Measurements from ENCODE around the gene HIVEP1. TPM values are rescaled to one million over a fixed set of nuclear protein-coding genes. Genes with fewer than 3 reads are reported as not detected.
A peak's percentile ranks its signal among the peaks of the same experiment; 100 is the strongest.

HIVEP1 gene
- total RNA-seq, 1 experiment from 2014 or later, result 6.6 TPM

GRCh38 chr6:12030993-12031550, 19.0 kb downstream of the HIVEP1 start:
- in situ Hi-C loops (cut with HindIII; ENCODE audit: low pct_unique_long_range_greater_than_20kb, low sequenced_read_pairs), result no loop called here
- no peak for DNase-seq (ENCODE audit: low read depth, low spot score)

DNA sequence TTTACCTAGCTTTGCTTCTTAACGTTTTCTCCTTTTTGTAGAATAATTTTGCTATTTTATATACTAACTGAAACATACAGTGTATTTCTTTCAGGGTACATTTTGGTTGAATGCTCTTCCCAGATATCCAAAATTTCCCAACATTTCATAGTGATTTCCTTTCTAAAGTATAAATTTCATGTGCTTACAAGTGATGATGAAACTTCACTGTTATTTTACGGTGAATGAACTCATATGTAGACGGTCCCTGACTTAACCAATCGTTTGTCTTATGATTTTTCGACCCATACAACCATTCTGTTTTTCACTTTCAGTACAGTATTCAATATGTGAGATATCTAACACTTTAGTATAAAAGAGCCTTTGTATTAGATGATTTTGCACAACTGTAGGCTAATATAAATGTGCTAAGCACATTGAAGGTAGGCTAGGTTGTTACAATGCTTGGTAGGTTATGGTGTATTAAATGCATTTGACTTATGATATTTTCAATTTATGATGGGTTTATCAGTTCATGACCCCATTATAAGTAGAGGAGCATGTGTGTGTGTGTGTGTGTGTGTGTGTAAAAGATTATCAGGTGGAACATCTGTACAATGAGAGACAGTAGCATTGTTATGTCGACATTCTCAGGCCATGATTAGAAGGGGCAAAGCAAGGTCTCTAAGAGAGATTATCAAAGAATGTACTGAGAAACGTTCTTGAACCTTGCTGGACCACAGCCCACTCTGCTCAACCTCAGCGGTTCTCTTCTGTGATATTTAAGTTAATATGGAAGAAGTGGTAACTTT, 20.9 kb downstream of the HIVEP1 start:
- in situ Hi-C loops (cut with HindIII; ENCODE audit: low pct_unique_long_range_greater_than_20kb, low sequenced_read_pairs), result no loop called here
- DNase-seq (ENCODE audit: low read depth, low spot score), result no peak

GRCh38 chr6:12033770-12034169, 21.7 kb downstream of the HIVEP1 start:
- no peak for DNase-seq (ENCODE audit: low read depth, low spot score)
- in situ Hi-C loops (cut with HindIII; ENCODE audit: low pct_unique_long_range_greater_than_20kb, low sequenced_read_pairs), result no loop called here

GRCh38 chr6:12034349-12034748, 22.2 kb downstream of the HIVEP1 start:
- in situ Hi-C loops (cut with HindIII; ENCODE audit: low pct_unique_long_range_greater_than_20kb, low sequenced_read_pairs), result no loop called here
- DNase-seq (ENCODE audit: low read depth, low spot score), result no peak

DNA sequence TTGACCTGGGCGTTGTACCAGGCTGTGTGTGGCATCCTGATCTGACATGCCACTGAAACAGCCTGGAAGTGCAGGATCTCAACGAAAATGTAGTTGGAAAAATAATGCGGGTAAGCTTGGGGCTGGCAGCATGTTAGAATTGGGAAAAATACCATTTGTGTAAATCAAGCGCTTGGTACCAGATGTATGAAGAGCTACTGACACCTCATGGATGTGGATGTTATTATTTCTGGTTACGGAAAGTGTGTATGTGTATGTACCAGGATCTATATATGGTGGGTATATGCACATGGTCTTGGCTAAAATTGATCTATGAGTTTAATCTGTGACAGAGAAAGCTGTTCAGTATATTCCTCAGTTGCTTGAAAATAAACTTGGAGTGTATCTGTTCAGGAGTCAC, 22.7 kb downstream of the HIVEP1 start:
- DNase-seq (ENCODE audit: low read depth, low spot score), result peak; percentile 49
- in situ Hi-C loops (cut with HindIII; ENCODE audit: low pct_unique_long_range_greater_than_20kb, low sequenced_read_pairs), result no loop called here

DNA sequence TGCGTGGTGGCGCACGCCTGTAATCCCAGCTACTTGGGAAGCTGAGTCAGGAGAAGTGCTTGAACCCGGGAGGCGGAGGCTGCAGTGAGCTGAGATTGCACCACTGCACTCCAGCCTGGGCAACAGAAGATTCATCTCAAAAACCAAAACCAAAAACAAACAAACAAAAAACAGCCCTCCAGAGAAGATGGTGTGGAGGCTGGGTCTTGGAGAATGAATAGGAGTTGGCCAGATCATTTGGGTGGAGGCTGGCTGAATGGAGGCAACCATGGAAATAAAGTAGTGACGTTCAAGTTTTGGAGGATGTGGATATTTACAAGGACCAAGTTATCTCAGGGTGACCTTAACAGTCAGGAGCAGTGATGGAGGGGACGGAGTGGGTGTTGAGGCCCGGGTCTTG, 24.7 kb downstream of the HIVEP1 start:
- in situ Hi-C loops (cut with HindIII; ENCODE audit: low pct_unique_long_range_greater_than_20kb, low sequenced_read_pairs), result no loop called here

GRCh38 chr6:12037798-12038197, 25.7 kb downstream of the HIVEP1 start:
- in situ Hi-C loops (cut with HindIII; ENCODE audit: low pct_unique_long_range_greater_than_20kb, low sequenced_read_pairs), result no loop called here
- no peak for DNase-seq (ENCODE audit: low read depth, low spot score)

More for the DNA sequence above, 24.7 kb downstream of the HIVEP1 start:
- no peak for DNase-seq (ENCODE audit: low read depth, low spot score)

- in situ Hi-C loops (cut with HindIII; ENCODE audit: low pct_unique_long_range_greater_than_20kb, low sequenced_read_pairs), result no loop called here
- DNase-seq (ENCODE audit: low read depth, low spot score), result no peak
These were observed 27.7 kb downstream of the HIVEP1 start for GRCh38 chr6:12039540-12040459.

DNA sequence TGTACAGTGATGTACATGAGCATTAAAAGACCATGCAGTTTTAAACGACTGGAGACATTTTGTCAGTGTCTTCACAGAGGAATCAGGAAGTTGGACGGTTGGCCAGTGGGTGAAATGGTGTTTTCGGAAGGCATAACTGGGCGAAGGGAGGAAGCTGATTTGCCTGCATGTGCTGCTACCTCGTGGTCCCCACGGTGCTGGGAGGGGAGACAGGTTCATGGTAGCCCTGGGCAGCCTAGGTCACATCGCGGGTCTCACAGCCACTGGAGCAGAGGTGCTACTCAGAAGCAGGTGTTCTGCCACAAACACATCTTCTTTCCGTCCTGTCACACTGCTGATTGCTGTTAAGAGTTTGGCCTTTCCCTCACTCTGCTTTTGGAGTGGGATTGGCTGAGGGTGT, 35.2 kb downstream of the HIVEP1 start:
- no peak for DNase-seq (ENCODE audit: low read depth, low spot score)
- in situ Hi-C loops (cut with HindIII; ENCODE audit: low pct_unique_long_range_greater_than_20kb, low sequenced_read_pairs), result no loop called here

- in situ Hi-C loops (cut with HindIII; ENCODE audit: low pct_unique_long_range_greater_than_20kb, low sequenced_read_pairs), result no loop called here
These were observed 35.8 kb downstream of the HIVEP1 start for GRCh38 chr6:12047792-12048432.

DNA sequence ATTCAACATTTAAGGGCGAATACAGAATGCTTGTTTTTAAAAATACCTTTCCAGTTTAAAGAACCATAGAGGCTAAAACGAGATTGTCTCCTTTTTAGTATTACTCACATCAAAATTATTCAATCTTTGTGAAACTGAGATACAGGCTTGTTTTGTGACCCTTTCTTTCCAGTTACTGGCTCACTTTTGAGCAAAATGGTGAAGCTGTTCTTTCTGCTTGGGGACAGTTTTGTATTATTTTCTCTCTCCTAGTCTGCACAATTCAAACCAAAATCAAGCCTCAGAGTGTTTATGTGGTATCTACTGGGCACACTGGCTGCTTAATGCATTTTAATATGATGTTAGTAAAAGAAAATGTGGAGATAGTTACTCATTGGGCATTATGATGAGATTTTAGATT, 36.5 kb downstream of the HIVEP1 start:
- in situ Hi-C loops (cut with HindIII; ENCODE audit: low pct_unique_long_range_greater_than_20kb, low sequenced_read_pairs), result no loop called here
- DNase-seq (ENCODE audit: low read depth, low spot score), result no peak

More at GRCh38 chr6:12047792-12048432, 35.8 kb downstream of the HIVEP1 start:
- no peak for DNase-seq (ENCODE audit: low read depth, low spot score)

DNA sequence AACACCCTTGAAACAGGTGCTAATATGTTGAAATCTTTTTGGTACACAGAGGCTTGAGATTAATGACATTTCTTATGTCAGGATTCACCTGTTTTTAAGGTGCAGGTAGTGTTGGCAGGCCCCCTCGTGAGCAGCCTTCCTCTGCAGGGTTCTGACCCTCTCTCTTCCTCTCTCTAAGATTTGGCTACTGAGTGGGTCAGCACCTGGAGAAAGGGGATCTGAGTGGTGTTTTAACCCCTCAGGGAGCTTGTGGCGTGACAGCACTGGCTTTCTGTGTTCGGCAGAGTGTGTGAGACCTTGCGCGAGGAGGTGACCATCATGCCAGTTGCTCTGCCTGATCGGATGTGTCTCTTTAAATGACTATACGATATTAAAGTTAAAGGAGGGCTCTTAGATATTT, 37.1 kb downstream of the HIVEP1 start:
- DNase-seq (ENCODE audit: low read depth, low spot score), result no peak
- in situ Hi-C loops (cut with HindIII; ENCODE audit: low pct_unique_long_range_greater_than_20kb, low sequenced_read_pairs), result no loop called here

DNA sequence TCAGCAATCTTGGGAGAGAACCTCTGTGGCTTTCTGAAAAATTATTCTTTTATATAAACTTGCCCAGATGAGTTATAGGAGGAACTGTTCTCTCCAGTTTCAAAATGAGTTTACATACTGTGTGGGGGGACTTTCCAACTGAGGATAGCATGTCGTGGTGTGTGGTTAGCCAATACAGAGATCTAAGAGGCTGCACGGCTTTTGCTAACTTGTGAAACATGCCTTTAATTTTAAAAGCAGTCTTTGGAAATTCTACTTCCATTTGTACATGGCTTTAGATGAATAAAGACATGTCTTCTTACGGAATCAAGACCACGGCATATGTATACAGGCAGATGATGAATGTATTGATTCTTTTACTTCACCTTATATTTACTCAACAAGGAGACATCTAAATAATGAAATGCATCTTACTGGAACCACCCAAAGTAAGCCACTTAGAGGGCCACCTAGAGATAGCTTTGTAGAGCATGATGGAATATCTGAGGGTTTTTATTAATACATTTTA, 39.8 kb downstream of the HIVEP1 start:
- in situ Hi-C loops (cut with HindIII; ENCODE audit: low pct_unique_long_range_greater_than_20kb, low sequenced_read_pairs), result no loop called here
- no peak for DNase-seq (ENCODE audit: low read depth, low spot score)

DNA sequence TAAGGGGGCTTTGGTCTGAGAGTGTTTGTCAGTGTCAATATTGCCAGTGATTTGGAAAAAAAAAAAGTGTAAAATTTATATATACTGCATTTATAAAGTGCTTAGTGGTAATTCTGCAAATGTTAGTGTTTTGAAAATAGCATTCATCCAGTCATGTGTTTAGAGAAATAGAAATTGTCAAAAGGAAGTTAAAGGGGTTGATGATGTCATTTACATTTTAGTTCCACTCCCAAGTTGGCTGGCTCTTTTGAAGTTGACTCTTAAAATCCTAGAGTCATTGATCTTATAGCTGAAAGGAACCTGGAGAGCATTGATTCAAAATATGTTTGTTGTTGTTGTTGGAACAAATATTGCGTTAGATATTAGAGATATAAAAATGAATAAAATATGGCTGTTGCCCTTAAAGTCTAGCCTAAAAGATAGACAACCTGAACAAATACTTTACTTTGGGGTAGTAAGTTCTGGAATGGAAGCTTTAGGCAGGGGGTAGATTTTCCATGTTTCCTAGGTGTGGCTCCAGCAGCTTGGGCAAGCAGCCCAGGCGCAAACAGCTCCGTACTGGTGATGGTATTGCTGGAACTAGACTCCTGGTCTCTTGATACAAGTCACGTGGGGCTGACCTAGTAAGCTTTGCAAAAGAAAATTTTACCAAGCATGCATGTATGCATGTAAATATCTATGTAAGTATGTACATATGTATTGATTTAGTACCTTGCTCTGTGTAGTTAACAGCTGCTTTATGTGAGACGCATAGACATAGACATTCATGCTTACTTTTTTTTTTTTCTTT, 46.3 kb downstream of the HIVEP1 start:
- no peak for DNase-seq (ENCODE audit: low read depth, low spot score)
- in situ Hi-C loops (cut with HindIII; ENCODE audit: low pct_unique_long_range_greater_than_20kb, low sequenced_read_pairs), result no loop called here

DNA sequence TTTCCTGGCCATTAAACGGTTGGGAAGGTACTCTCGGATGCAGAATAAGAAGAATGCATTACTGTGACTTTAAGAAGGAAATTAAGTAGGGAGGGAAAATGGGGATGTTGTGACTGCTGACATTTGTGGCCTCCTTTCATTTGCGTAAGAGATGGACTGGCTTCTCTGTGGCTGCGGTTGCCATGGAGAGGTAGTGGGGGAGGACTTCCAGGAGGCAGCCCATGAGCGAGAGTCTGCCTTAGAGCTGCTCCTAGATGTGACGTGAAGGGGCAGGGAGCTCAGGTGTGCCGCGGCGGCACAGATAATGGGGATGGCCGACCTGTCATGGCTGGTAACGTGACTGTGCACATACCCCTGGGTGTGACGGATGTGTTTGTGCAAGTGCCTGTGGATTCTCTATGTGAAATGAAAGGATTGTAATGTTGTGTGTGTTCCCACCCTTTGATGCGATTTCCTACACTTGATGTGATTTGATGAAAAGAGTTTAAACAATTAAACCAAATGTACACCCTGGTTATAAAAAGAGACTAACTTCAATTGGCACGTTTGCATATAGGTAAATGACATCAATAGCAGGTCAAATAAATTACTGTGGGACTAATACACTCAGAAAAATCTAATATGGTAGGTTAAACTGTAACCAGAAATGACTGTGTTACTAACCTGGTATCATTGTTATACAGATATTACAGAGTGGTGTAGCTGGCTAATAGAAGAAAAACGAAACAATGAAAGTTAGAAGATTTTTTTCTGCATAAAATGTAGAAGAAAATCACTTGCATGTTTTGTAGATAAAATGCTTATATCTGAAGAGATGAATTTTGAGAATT, 48.9 kb downstream of the HIVEP1 start:
- peak; percentile 93 for DNase-seq (ENCODE audit: low read depth, low spot score)
- in situ Hi-C loops (cut with HindIII; ENCODE audit: low pct_unique_long_range_greater_than_20kb, low sequenced_read_pairs), result no loop called here

DNA sequence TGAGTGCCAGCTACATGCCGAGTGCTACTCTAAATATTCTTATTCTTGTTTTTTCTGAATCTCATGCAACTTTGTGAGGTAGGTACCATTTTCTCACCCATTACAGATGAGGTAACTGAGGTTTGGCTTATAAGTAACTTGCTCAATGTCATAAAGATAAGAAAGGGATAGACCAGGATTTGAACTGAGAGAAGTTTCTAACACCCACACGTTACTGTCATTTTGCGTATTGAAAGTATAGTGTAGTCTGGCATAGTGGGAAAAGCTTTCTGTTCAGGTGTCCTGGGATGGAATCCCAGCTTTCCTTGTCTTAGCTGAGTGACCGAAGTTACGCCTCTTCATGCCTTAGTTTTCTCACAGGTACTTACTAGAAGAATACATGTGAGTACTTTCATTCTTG, 50.5 kb downstream of the HIVEP1 start:
- in situ Hi-C loops (cut with HindIII; ENCODE audit: low pct_unique_long_range_greater_than_20kb, low sequenced_read_pairs), result no loop called here
- no peak for DNase-seq (ENCODE audit: low read depth, low spot score)
